DMS53 treated with DMSO at 0.1 percent for 48 hours (cell line): ENCODE measurements around the gene MMP20.

ENCODE experiments used
- DNase-seq: peaks from one replicate; lab custom pipeline; 2025; ENCODE audit not compliant: unreplicated experiment; lab: John Stamatoyannopoulos, UW

MMP20 gene

GRCh38 chr11:102592634-102593581 lies 32.2 kb downstream of the MMP20 start:
- DNase-seq, result peak; percentile 60

- no peak for DNase-seq
Measured at GRCh38 chr11:102592131-102592530, 33.0 kb downstream of the MMP20 start.

- no peak for DNase-seq
Measured at GRCh38 chr11:102591160-102591718, 33.9 kb downstream of the MMP20 start.

GRCh38 chr11:102590276-102591049 lies 34.7 kb downstream of the MMP20 start:
- no peak for DNase-seq

- DNase-seq, result no peak
Measured at GRCh38 chr11:102589047-102589459, 36.1 kb downstream of the MMP20 start.

GRCh38 chr11:102587722-102588121 lies 37.4 kb downstream of the MMP20 start:
- DNase-seq, result no peak

GRCh38 chr11:102583141-102583873 lies 41.8 kb downstream of the MMP20 start:
- DNase-seq, result no peak

- DNase-seq, result no peak
Measured at GRCh38 chr11:102582140-102582539, 43.0 kb downstream of the MMP20 start.

GRCh38 chr11:102581066-102581465 lies 44.1 kb downstream of the MMP20 start:
- no peak for DNase-seq

GRCh38 chr11:102580185-102580951 lies 44.8 kb downstream of the MMP20 start:
- DNase-seq, result no peak

- DNase-seq, result no peak
Measured at GRCh38 chr11:102577723-102578122, 47.4 kb downstream of the MMP20 start.

GRCh38 chr11:102577182-102577581 lies 48.0 kb downstream of the MMP20 start:
- DNase-seq, result no peak

GRCh38 chr11:102576350-102576749 lies 48.8 kb downstream of the MMP20 start:
- no peak for DNase-seq

GRCh38 chr11:102575012-102575411 lies 50.1 kb downstream of the MMP20 start:
- no peak for DNase-seq

- peak; percentile 75 for DNase-seq
Measured at GRCh38 chr11:102573851-102574250, 51.3 kb downstream of the MMP20 start.

- no peak for DNase-seq
Measured at GRCh38 chr11:102572554-102573220, 52.4 kb downstream of the MMP20 start.

- DNase-seq, result no peak
Measured at GRCh38 chr11:102568851-102569250, 56.3 kb downstream of the MMP20 start.

GRCh38 chr11:102566112-102566511 lies 59.0 kb downstream of the MMP20 start:
- no peak for DNase-seq

- DNase-seq, result peak; percentile 73
Measured at GRCh38 chr11:102564110-102564509, 61.0 kb downstream of the MMP20 start.

GRCh38 chr11:102561636-102562035 lies 63.5 kb downstream of the MMP20 start:
- no peak for DNase-seq
